Measurements from ENCODE around the gene ZYG11A.
"Not testable (repeated sequence)": the region's sequence is repeated elsewhere in the genome, so short reads cannot be mapped to it uniquely, and the experiment has no call there.

ZYG11A gene

DNA sequence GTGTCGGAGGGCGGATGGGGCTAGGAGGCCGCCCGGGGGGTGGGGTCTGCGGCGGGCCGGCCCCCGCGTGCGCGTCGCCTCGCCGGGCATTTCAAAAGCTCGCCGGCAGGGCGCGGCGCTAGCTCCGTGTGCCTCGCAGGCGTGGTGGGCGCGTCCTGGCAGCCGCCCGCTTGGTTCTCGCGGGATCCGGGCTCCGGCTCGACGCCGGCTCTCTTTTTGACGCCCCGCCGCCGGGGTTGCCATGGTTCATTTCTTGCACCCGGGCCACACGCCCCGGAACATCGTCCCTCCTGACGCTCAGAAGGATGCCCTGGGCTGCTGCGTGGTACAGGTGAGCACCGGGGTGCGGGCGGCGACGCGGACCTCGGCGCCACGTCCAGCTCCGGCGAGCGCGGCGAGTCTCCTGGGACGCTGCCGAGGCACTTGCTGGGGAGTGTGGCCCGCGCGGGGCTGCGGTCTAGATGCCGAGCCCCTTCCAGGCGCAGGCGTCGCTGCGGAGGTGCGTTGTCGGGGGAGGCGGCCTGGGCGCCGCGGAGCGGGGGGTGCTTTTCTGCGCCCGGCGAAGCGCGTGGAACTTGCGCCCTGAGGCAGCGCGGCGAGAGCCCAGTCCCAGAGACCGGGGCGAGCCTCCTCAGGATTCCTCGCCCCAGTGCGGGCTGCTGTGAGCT is at the start of gene ZYG11A:
Gene ZYG11A, plus strand, starts transcription at position 118 of the 668 bp plus-strand sequence. Its CDS starts 124 bp downstream, at position 242.
- DNase-seq (ENCODE audit: low read depth, low spot score): peak; percentile 42

DNA sequence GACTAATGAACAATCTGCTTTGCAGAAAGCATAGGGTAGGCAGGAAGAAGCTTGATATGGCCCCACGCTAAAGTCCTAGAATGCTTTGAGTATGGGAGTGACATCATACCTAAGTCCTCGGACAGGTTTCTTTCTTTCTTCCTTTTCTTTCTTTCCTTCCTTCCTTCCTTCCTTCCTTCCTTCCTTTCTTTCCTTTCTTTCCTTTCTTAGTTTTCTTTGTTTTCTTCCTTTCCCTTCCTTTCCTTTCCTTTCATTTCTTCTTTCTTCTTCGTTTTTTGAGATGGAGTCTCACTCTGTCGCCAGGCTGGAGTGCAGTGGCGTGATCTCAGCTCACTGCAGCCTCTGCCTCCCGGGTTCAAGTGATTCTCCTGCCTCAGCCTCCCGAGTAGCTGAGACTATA is 48.8 kb upstream of the ZYG11A start:
- not testable (repeated sequence) for DNase-seq (ENCODE audit: low read depth, low spot score)

- DNase-seq (ENCODE audit: low read depth, low spot score): no peak
Measured at GRCh38 chr1:52795464-52795863, 47.1 kb upstream of the ZYG11A start.

DNA sequence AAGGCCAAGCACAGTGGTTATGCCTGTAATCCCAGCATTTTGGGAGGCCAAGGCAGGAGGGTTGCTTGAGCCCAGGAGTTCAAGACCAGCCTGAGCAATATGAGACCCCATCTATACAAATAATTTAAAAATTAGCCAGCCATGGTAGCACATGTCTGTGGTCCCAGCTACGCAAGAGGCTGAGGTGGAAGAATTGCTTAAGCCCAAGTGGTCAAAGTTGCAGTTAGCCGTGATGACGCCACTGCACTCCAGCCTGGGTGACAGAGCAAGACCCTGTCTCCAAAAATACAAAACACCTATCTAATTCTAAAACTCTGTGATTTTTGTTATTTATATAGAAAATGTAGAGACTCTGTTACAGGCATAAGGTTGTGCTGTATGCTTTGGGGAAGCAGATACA is 44.2 kb upstream of the ZYG11A start:
- DNase-seq (ENCODE audit: low read depth, low spot score): no peak

DNA sequence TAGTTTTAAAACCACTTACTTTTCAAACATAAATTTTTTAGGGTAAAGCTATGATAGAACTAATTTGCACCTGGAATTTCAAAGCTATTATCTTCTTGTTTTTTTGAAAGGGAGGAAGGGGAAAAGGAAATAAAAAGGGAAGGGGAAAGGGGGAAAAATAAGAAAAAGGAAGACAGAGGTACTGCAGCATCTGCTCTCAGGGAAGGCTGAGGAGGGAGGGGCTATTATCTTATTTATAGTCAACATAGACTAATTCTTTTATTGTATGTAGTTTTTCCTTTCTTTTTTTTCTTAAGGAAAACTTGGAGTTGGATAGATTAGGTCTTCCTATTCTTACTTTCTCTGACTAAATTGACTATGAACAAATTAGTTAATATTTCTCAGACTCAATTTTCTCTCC is 41.5 kb upstream of the ZYG11A start:
- no peak for DNase-seq (ENCODE audit: low read depth, low spot score)

GRCh38 chr1:52804083-52804482 is 38.5 kb upstream of the ZYG11A start:
- DNase-seq (ENCODE audit: low read depth, low spot score): not testable (repeated sequence)

GRCh38 chr1:52814465-52814864 is 28.1 kb upstream of the ZYG11A start:
- no peak for DNase-seq (ENCODE audit: low read depth, low spot score)

- not testable (repeated sequence) for DNase-seq (ENCODE audit: low read depth, low spot score)
Measured at GRCh38 chr1:52820830-52821229, 21.7 kb upstream of the ZYG11A start.

GRCh38 chr1:52825868-52826267 is 16.7 kb upstream of the ZYG11A start:
- DNase-seq (ENCODE audit: low read depth, low spot score): no peak

DNA sequence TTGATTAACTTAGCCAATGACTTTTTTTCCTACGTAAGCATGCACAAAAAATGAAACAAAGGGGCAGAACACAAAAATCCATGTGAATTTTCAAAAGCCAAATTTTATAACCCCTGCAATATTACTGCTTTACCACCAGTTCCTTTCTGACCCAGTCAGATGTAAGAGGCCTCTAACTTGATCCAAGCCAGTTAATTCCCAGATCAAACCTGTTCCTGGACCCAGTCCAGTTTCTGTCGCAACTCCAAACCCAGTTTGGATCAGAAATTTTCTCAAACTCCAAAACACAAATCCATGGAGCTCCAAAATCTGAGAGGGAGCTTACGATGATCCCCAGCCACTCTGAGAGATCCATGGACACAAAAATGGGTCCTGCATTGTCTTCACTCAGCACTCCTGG is 7.8 kb upstream of the ZYG11A start:
- no peak for DNase-seq (ENCODE audit: low read depth, low spot score)

DNA sequence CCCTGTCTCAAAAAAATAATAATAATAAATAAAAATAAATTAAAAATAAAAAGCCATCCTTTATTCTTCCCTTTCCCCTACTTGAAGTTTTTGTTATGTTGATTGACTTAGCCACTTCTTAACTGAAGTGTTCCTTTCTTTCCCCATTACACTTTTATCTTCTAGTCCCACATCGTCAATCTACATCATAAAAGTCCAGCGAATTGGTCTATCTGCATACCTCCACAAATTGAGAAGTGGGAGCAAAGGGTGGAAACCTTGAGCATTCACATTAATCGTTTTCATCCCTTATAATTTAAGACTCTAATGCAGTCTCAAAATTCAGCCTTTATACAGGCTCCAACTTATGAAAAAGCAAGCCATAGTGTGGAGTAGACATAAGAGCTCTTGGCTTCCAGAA is 6.5 kb upstream of the ZYG11A start:
- DNase-seq (ENCODE audit: low read depth, low spot score): no peak

- DNase-seq (ENCODE audit: low read depth, low spot score): not testable (repeated sequence)
Measured at GRCh38 chr1:52839175-52839574, 3.4 kb upstream of the ZYG11A start.

DNA sequence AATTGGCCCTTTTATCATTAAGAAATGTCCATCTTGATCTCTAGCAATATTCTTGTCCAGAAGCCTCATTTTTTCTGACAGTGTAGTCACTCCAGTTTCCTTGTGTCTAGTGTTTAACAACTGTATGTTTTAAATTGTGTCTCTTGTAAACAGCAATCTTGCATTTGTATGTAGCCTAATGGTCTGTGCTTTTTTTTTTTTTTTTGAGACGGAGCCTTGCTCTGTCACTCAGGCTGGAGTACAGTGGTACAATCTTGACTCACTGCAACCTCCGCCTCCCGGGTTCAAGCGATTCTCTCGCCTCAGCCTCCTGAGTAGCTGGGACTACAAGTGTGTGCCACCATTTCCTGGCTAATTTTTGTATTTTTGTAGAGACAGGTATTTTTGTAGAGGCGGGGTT is 2.6 kb downstream of the ZYG11A start:
- not testable (repeated sequence) for DNase-seq (ENCODE audit: low read depth, low spot score)

DNA sequence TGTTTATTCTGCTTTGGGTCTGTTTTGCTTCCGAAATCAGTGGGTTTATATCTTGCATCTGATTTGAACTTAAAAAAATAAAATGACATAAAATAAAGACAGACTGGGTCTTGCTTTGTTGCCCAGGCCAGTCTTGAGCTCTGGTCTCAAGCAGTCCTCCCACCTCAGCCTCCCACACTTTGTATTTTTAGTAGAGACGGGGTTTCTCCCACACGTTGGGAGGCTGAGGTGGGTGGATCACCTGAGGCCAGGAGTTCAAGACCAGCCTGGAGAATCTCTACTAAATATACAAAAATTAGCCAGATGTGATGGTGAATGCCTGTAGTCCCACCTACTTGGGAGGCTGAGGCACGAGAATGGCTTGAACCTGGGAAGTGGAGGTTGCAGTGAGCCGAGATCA is 5.9 kb downstream of the ZYG11A start:
- DNase-seq (ENCODE audit: low read depth, low spot score): no peak

DNA sequence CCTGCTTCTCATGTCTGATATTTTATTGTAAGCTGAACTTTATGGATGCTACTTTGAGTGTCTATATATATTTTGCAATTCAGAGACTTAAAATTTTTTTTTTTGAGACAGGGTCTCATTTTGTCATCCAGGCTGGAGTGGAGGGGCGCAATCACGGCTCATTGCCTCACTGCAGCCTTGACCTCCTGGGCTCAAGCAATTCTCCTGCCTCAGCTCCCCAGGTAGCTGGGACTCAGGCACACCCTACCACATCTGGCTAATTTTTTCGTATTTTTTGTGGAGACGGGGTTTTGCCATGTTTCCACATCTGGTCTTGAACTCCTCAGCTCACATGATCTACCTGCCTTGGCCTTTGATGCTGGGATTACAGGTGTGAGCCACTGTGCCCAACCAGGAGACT is 8.4 kb downstream of the ZYG11A start:
- no peak for DNase-seq (ENCODE audit: low read depth, low spot score)

DNA sequence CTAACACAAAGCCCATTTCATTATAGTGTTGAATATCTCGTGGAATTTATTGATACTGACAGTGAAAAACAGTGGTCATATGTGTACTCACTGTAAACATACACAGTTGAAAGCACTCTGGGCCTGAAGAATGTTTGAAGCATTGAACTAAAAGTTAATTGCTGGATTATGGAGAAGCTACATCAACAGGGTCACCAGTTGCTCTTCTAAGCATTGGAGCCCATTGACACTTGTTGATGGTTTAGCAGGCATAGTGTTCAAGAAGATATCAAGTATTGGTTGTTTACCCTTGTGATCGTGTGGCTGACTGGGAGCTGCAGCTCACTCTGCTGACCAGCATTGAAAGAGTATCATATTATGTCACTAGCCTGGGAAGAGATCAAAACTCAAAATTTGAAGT is 10.3 kb downstream of the ZYG11A start:
- DNase-seq (ENCODE audit: low read depth, low spot score): no peak

GRCh38 chr1:52855584-52855983 is 13.0 kb downstream of the ZYG11A start:
- DNase-seq (ENCODE audit: low read depth, low spot score): no peak

DNA sequence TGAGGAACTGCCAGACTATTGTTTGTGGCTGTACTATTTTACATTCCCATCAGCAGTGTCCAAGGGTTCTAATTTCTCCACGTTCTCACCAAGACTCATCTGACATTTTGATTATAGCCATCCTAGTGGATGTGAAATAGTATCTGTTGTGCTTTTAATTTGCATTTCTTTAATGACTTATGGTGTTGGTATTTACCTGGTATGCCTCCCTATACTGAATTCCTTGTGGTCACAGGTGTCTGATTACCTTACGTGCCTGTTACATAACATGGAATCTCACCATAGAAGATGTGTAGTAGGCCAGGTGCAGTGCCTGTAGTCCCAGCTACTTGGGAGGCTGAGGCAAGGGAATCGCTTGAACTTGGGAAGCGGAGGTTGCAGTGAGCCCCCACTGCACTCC is 13.5 kb downstream of the ZYG11A start:
- no peak for DNase-seq (ENCODE audit: low read depth, low spot score)

- DNase-seq (ENCODE audit: low read depth, low spot score): no peak
Measured at GRCh38 chr1:52857443-52857842, 14.9 kb downstream of the ZYG11A start.

- DNase-seq (ENCODE audit: low read depth, low spot score): no peak
Measured at GRCh38 chr1:52862666-52863458, 20.3 kb downstream of the ZYG11A start.

GRCh38 chr1:52867087-52867863 is 24.7 kb downstream of the ZYG11A start:
- DNase-seq (ENCODE audit: low read depth, low spot score): no peak

- DNase-seq (ENCODE audit: low read depth, low spot score): not testable (repeated sequence)
Measured at GRCh38 chr1:52869727-52870126, 27.2 kb downstream of the ZYG11A start.

All from activated naive CD8-positive, alpha-beta T cell treated with anti-CD3 and anti-CD28 coated beads, Interleukin-2, amount 50 U/mL, for 16 hours (primary cell).